ENCODE results near the gene TTYH3. TPM values are rescaled to one million over a fixed set of nuclear protein-coding genes. Genes with fewer than 3 reads are reported as not detected.
A peak's percentile ranks its signal among the peaks of the same experiment; 100 is the strongest.

Gene TTYH3
- total RNA-seq, 3 donors from 2014 or later (not counting 1 experiment from before 2014, with no cell fraction given) = 38.3 to 47.1 (median 42.4) TPM

DNA sequence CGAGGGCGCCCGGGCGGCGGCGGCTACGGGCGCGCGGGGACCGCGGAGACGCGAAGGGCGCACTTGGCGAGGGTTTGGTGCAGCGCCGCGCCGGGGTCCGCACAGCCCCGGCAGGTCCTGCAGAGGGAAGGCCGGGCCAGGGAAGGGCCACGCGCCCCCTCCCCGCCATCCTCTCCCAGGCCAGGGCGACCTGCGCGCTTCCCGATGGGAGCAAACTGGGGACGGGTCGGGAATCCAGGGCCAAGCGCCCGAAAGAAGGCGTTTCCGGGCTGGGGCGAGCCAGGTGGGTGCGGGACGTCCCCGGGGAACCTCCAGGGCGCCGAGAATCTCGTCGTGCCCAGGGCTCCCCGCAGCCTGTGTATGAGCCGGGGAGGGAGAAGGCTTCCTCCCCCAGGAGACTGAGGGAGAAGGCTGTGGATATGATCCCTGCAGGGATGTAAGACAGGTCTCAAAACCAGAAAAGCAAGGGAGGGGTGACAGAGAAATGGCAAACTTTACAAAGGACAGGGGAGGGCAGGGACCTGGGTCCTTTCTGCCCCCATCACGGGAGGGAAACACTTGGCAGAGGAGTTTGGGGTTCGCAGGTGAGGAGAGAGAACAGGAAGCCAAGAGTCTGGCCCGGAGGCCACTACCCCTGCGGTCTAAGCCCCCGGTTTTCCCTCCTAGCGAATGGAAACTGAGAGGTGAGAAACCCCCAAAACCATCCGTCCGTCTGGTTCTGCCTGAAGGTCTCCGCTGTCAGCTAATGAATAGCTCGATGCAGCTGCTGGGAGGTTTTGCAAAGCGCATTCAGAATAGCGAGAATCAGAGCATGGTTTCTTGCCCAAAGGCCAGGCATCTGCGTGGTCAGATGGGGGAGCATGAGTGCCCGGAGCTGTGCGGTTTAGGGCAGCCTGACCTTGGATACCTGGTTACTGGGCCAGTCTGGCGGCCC lies 56.9 kb downstream of the TTYH3 start:
- TF ChIP-seq, protein P1, sequence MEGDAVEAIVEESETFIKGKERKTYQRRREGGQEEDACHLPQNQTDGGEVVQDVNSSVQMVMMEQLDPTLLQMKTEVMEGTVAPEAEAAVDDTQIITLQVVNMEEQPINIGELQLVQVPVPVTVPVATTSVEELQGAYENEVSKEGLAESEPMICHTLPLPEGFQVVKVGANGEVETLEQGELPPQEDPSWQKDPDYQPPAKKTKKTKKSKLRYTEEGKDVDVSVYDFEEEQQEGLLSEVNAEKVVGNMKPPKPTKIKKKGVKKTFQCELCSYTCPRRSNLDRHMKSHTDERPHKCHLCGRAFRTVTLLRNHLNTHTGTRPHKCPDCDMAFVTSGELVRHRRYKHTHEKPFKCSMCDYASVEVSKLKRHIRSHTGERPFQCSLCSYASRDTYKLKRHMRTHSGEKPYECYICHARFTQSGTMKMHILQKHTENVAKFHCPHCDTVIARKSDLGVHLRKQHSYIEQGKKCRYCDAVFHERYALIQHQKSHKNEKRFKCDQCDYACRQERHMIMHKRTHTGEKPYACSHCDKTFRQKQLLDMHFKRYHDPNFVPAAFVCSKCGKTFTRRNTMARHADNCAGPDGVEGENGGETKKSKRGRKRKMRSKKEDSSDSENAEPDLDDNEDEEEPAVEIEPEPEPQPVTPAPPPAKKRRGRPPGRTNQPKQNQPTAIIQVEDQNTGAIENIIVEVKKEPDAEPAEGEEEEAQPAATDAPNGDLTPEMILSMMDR (IDR thresholded peaks at IDR 0.05) = no peak
- intact Hi-C loops (cut with micrococcal nuclease) = no loop called here
- H3K4me3 Mint-ChIP-seq = peak overlapping the region; percentile 63
- WGBS (ENCODE audit: insufficient coverage) = 2% methylated on average over 62 of the region's 62 CpGs
- Histone ChIP-seq H3K4me3 (ENCODE audit: low read length) (no peak overlapping the region), H3K27me3 (ENCODE audit: control insufficient read depth, insufficient read depth, low read length) (peaks cover 33% of the 10 kb centered on the region), H3K36me3 (ENCODE audit: control insufficient read depth, insufficient read depth, low read length) (no peaks in the 10 kb centered on the region), H3K4me1 (ENCODE audit: control insufficient read depth, insufficient read depth, low read length) (peaks cover 35% of the 10 kb centered on the region), H3K27ac (ENCODE audit: low read length) (no peak overlapping the region), H3K9me3 (ENCODE audit: control insufficient read depth, insufficient read depth, low read length) (no peaks in the 10 kb centered on the region)
- peaks cover 31 to 44% of the 10 kb centered on the region in 2 donors for H3K27me3 Mint-ChIP-seq (ENCODE audit: low read depth in 2 of 2)
- H3K27ac Mint-ChIP-seq = no peak overlapping the region
- peaks cover 17 to 21% of the 10 kb centered on the region in 2 donors for H3K4me1 Mint-ChIP-seq
- no peaks in the 10 kb centered on the region for H3K9me3 Mint-ChIP-seq
- peak in 2 of 3 donors; percentile 21 to 53 for ATAC-seq
- DNase-seq = peak in 1 of 2 donors; percentile 26
- H3K36me3 Mint-ChIP-seq = no peaks in the 10 kb centered on the region

- H3K27me3 ChIP-seq (ENCODE audit: control insufficient read depth, insufficient read depth, low read length) = peaks cover 33% of the 10 kb centered on the region
- H3K27ac ChIP-seq (ENCODE audit: low read length) = no peak overlapping the region
- TF ChIP-seq, protein P1 (IDR thresholded peaks at IDR 0.05) = no peak
- Mint-ChIP-seq H3K27ac (no peak overlapping the region), H3K4me1 (peaks cover 17 to 21% of the 10 kb centered on the region in 2 donors), H3K4me3 (no peak overlapping the region), H3K9me3 (no peaks in the 10 kb centered on the region), H3K27me3 (ENCODE audit: low read depth in 2 of 2) (peaks cover 31 to 44% of the 10 kb centered on the region in 2 donors), H3K36me3 (no peaks in the 10 kb centered on the region)
- 61% methylated on average over 16 of the region's 16 CpGs for WGBS (ENCODE audit: insufficient coverage)
- ATAC-seq = no peak
- no peaks in the 10 kb centered on the region for H3K9me3 ChIP-seq (ENCODE audit: control insufficient read depth, insufficient read depth, low read length)
- intact Hi-C loops (cut with micrococcal nuclease) = no loop called here
- no peak overlapping the region for H3K4me3 ChIP-seq (ENCODE audit: low read length)
- no peaks in the 10 kb centered on the region for H3K36me3 ChIP-seq (ENCODE audit: control insufficient read depth, insufficient read depth, low read length)
- peaks cover 35% of the 10 kb centered on the region for H3K4me1 ChIP-seq (ENCODE audit: control insufficient read depth, insufficient read depth, low read length)
- DNase-seq = no peak
These were observed 57.6 kb downstream of the TTYH3 start for GRCh38 chr7:2689343-2689847.

GRCh38 chr7:2689951-2690705 lies 58.3 kb downstream of the TTYH3 start:
- Histone ChIP-seq H3K36me3 (ENCODE audit: control insufficient read depth, insufficient read depth, low read length) (no peaks in the 10 kb centered on the region), H3K4me3 (ENCODE audit: low read length) (no peak overlapping the region), H3K27me3 (ENCODE audit: control insufficient read depth, insufficient read depth, low read length) (peaks cover 33% of the 10 kb centered on the region), H3K9me3 (ENCODE audit: control insufficient read depth, insufficient read depth, low read length) (no peaks in the 10 kb centered on the region), H3K4me1 (ENCODE audit: control insufficient read depth, insufficient read depth, low read length) (peaks cover 35% of the 10 kb centered on the region), H3K27ac (ENCODE audit: low read length) (no peak overlapping the region)
- Mint-ChIP-seq H3K4me3 (no peak overlapping the region), H3K4me1 (peaks cover 17 to 21% of the 10 kb centered on the region in 2 donors), H3K9me3 (no peaks in the 10 kb centered on the region), H3K27me3 (ENCODE audit: low read depth in 2 of 2) (peaks cover 31 to 44% of the 10 kb centered on the region in 2 donors), H3K27ac (no peak overlapping the region), H3K36me3 (no peaks in the 10 kb centered on the region)
- intact Hi-C loops (cut with micrococcal nuclease) = no loop called here
- TF ChIP-seq, protein P1 (IDR thresholded peaks at IDR 0.05) = no peak
- ATAC-seq (peak in 2 of 3 donors; percentile 24 to 55), DNase-seq (no peak)
- 43% methylated on average over 23 of the region's 23 CpGs for WGBS (ENCODE audit: insufficient coverage)
